OCI-LY1 (cell line): Measurements from ENCODE around the gene SLC38A8.

Experiments used
- H2AFZ ChIP-seq: fragments of 200-600 bp; sonication (generic), shearing (Covaris generic); 2 replicates; pipeline ENCODE4 v1.6.0; 2014; ENCODE audit warnings: antibody characterized with exemption, mild to moderate bottlenecking, low read length
- H3F3A ChIP-seq: fragments of 200-600 bp; sonication (generic), shearing (Covaris generic); 2 replicates; pipeline ENCODE4 v1.6.0; 2014; ENCODE audit warnings: mild to moderate bottlenecking, antibody characterized with exemption, low read length, moderate library complexity; ENCODE audit not compliant: insufficient read depth
- H3K27ac ChIP-seq: fragments of 200-600 bp; sonication (generic); 2 replicates; pipeline ENCODE4 v1.5.1; 2014; ENCODE audit warnings: low read length, mixed run types, mild to moderate bottlenecking, low read depth; ENCODE audit not compliant: poor library complexity, severe bottlenecking
- H3K27me3 ChIP-seq: fragments of 200-600 bp; sonication (generic); 2 replicates; pipeline ENCODE4 v1.6.0; 2014; ENCODE audit warnings: antibody characterized with exemption, mild to moderate bottlenecking, low read length, moderate library complexity; ENCODE audit not compliant: insufficient read depth
- H3K36me3 ChIP-seq: fragments of 200-600 bp; sonication (generic); 2 replicates; pipeline ENCODE4 v1.6.1; 2014; ENCODE audit warnings: mild to moderate bottlenecking, antibody characterized with exemption, low read length, moderate library complexity, mixed read lengths; ENCODE audit not compliant: insufficient read depth
- H3K4me1 ChIP-seq: fragments of 200-600 bp; sonication (generic); 2 replicates; pipeline ENCODE4 v1.5.1; 2014; ENCODE audit warnings: mild to moderate bottlenecking, low read length, moderate library complexity; ENCODE audit not compliant: insufficient read depth, severe bottlenecking
- H3K4me2 ChIP-seq: fragments of 200-600 bp; sonication (generic), shearing (Covaris generic); 2 replicates; pipeline ENCODE4 v1.6.1; 2014; ENCODE audit warnings: low read length
- H3K4me3 ChIP-seq: fragments of 200-600 bp; sonication (generic); 2 replicates; pipeline ENCODE4 v1.5.1; 2014; ENCODE audit warnings: low read length, low read depth, mild to moderate bottlenecking, mixed read lengths; ENCODE audit not compliant: poor library complexity, severe bottlenecking
- H3K79me2 ChIP-seq: fragments of 200-600 bp; shearing (Covaris generic); 2 replicates; pipeline ENCODE4 v1.6.1; 2016; ENCODE audit warnings: mixed run types, low read length, mixed read lengths; ENCODE audit not compliant: insufficient read depth
- H3K9ac ChIP-seq: fragments of 200-600 bp; sonication (generic), shearing (Covaris generic); 2 replicates; pipeline ENCODE4 v1.6.1; 2014; ENCODE audit warnings: mild to moderate bottlenecking, low read length, mixed read lengths
- H3K9me2 ChIP-seq: fragments of 200-600 bp; sonication (generic), shearing (Covaris generic); 2 replicates; pipeline ENCODE4 v1.6.1; 2014; ENCODE audit warnings: low read depth, mild to moderate bottlenecking, low read length, mixed read lengths
- H3K9me3 ChIP-seq: fragments of 200-600 bp; shearing (Covaris generic); 2 replicates; pipeline ENCODE4 v1.6.1; 2014; ENCODE audit warnings: low read length, mixed read lengths
- H4K20me1 ChIP-seq: fragments of 200-600 bp; sonication (generic), shearing (Covaris generic); 2 replicates; pipeline ENCODE4 v1.6.0; 2016; ENCODE audit warnings: mild to moderate bottlenecking, low read length; ENCODE audit not compliant: insufficient read depth
- EZH2 ChIP-seq: fragments of 200-600 bp; sonication (generic), shearing (Covaris generic); IDR thresholded peaks from 2 replicates; pipeline ENCODE4 v1.8.0; 2017; ENCODE audit warnings: borderline replicate concordance, mixed run types, mild to moderate bottlenecking, antibody characterized with exemption, low read length, moderate library complexity, mixed read lengths
- TF ChIP-seq, protein P1 (sequence below): fragments of 200-600 bp; sonication (generic), shearing (Covaris generic); IDR thresholded peaks from 2 replicates; pipeline ENCODE4 v1.5.1; 2017; ENCODE audit warnings: mild to moderate bottlenecking, antibody characterized with exemption, low read length, moderate library complexity, mixed read lengths

The SLC38A8 gene

GRCh38 chr16:84068783-84069462 is 26.3 kb upstream of the SLC38A8 start:
- no peaks in the 10 kb centered on the region for H3K9me2 ChIP-seq
- H3F3A ChIP-seq = no peaks in the 10 kb centered on the region; the same call in 1 of the 2 replicates
- H3K27ac ChIP-seq = no peak overlapping the region
- no peaks in the 10 kb centered on the region for H3K4me1 ChIP-seq
- H3K27me3 ChIP-seq = no peaks in the 10 kb centered on the region
- no peak overlapping the region for H3K9ac ChIP-seq
- peaks cover 93% of the 10 kb centered on the region for H3K36me3 ChIP-seq
- no peak overlapping the region for H3K4me2 ChIP-seq
- no peak overlapping the region for H2AFZ ChIP-seq
- no peak overlapping the region for H3K4me3 ChIP-seq
- TF ChIP-seq, protein P1, sequence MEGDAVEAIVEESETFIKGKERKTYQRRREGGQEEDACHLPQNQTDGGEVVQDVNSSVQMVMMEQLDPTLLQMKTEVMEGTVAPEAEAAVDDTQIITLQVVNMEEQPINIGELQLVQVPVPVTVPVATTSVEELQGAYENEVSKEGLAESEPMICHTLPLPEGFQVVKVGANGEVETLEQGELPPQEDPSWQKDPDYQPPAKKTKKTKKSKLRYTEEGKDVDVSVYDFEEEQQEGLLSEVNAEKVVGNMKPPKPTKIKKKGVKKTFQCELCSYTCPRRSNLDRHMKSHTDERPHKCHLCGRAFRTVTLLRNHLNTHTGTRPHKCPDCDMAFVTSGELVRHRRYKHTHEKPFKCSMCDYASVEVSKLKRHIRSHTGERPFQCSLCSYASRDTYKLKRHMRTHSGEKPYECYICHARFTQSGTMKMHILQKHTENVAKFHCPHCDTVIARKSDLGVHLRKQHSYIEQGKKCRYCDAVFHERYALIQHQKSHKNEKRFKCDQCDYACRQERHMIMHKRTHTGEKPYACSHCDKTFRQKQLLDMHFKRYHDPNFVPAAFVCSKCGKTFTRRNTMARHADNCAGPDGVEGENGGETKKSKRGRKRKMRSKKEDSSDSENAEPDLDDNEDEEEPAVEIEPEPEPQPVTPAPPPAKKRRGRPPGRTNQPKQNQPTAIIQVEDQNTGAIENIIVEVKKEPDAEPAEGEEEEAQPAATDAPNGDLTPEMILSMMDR = no peak
- no peak for TF ChIP-seq EZH2
- no peaks in the 10 kb centered on the region for H3K79me2 ChIP-seq
- no peaks in the 10 kb centered on the region for H3K9me3 ChIP-seq
- no peaks in the 10 kb centered on the region for H4K20me1 ChIP-seq

DNA sequence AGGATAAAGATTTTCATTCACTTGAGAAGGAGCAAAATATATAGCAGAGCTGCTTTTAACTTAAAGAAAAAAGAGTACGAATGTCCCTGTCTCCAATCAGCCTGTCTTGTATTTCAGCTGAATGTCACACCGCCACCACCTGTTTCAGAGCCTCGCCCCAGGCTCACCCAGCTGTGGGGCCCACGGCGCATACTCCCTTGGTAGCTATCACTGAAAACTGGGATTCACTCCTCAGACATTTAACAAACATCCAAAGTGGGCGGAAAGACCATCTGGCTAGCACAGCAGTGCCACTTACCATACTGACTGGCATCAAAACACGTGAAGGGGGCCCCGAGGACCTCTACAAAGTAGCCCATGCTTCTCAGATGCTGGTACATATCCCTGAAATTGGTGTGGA is 25.4 kb upstream of the SLC38A8 start:
- H3K36me3 ChIP-seq = peaks cover 93% of the 10 kb centered on the region
- TF ChIP-seq, protein P1 = no peak
- TF ChIP-seq EZH2 = no peak

GRCh38 chr16:84067640-84068039 is 25.0 kb upstream of the SLC38A8 start:
- Histone ChIP-seq H3K4me2 (no peak overlapping the region), H3K79me2 (no peaks in the 10 kb centered on the region), H3K4me1 (no peaks in the 10 kb centered on the region), H4K20me1 (no peaks in the 10 kb centered on the region), H3K36me3 (peaks cover 93% of the 10 kb centered on the region), H3K9me2 (no peaks in the 10 kb centered on the region), H3K27ac (no peak overlapping the region), H3K9ac (no peak overlapping the region), H3K4me3 (no peak overlapping the region), H3K27me3 (no peaks in the 10 kb centered on the region), H3F3A (no peaks in the 10 kb centered on the region; the same call in 1 of the 2 replicates), H2AFZ (no peak overlapping the region), H3K9me3 (no peaks in the 10 kb centered on the region)
- TF ChIP-seq, protein P1 = no peak
- TF ChIP-seq EZH2 = no peak

More for the DNA sequence above, 25.4 kb upstream of the SLC38A8 start:
- no peak overlapping the region for H3K4me3 ChIP-seq
- no peaks in the 10 kb centered on the region for H3K9me3 ChIP-seq
- H3K27ac ChIP-seq = no peak overlapping the region
- no peak overlapping the region for H2AFZ ChIP-seq
- H3K4me1 ChIP-seq = no peaks in the 10 kb centered on the region
- no peak overlapping the region for H3K9ac ChIP-seq
- H3K4me2 ChIP-seq = no peak overlapping the region
- H3K9me2 ChIP-seq = no peaks in the 10 kb centered on the region
- no peaks in the 10 kb centered on the region for H3K27me3 ChIP-seq
- H3F3A ChIP-seq = no peaks in the 10 kb centered on the region; the same call in 1 of the 2 replicates
- no peaks in the 10 kb centered on the region for H4K20me1 ChIP-seq
- H3K79me2 ChIP-seq = no peaks in the 10 kb centered on the region
